Hepatic stellate cell (primary cell): ENCODE results near the gene LMTK3.
"Not testable (repeated sequence)": the region's sequence is repeated elsewhere in the genome, so short reads cannot be mapped to it uniquely, and the experiment has no call there.

Source experiments
- DNase-seq: peaks from one replicate; pipeline ENCODE4 v3.0.0; 2011; ENCODE audit warnings: low spot score

The LMTK3 gene

GRCh38 chr19:48506138-48506733 lies 5.4 kb downstream of the LMTK3 start:
- no peak for DNase-seq

- no peak for DNase-seq
These were observed 9.2 kb downstream of the LMTK3 start for GRCh38 chr19:48502350-48503018.

GRCh38 chr19:48501494-48502349 lies 9.9 kb downstream of the LMTK3 start:
- DNase-seq, result no peak

- no peak for DNase-seq
These were observed 10.7 kb downstream of the LMTK3 start for GRCh38 chr19:48500830-48501493.

- no peak for DNase-seq
These were observed 12.1 kb downstream of the LMTK3 start for GRCh38 chr19:48499316-48500090.

- no peak for DNase-seq
These were observed 12.9 kb downstream of the LMTK3 start for GRCh38 chr19:48498595-48499311.

GRCh38 chr19:48497728-48498594 lies 13.7 kb downstream of the LMTK3 start:
- DNase-seq, result no peak

- DNase-seq, result no peak
These were observed 14.5 kb downstream of the LMTK3 start for GRCh38 chr19:48496959-48497727.

GRCh38 chr19:48495396-48495795 lies 16.2 kb downstream of the LMTK3 start:
- DNase-seq, result no peak

- DNase-seq, result no peak
These were observed 17.8 kb downstream of the LMTK3 start for GRCh38 chr19:48493718-48494401.

- DNase-seq, result peak; percentile 95
These were observed 18.5 kb downstream of the LMTK3 start for GRCh38 chr19:48492925-48493717.

GRCh38 chr19:48491793-48492123 lies 19.9 kb downstream of the LMTK3 start:
- DNase-seq, result no peak

GRCh38 chr19:48490981-48491792 lies 20.4 kb downstream of the LMTK3 start:
- DNase-seq, result peak; percentile 61

- peak; percentile 84 for DNase-seq
These were observed 21.9 kb downstream of the LMTK3 start for GRCh38 chr19:48489608-48490216.

- not testable (repeated sequence) for DNase-seq
These were observed 23.2 kb downstream of the LMTK3 start for GRCh38 chr19:48488478-48488877.

- DNase-seq, result peak; percentile 90
These were observed 23.7 kb downstream of the LMTK3 start for GRCh38 chr19:48487948-48488347.

- no peak for DNase-seq
These were observed 24.1 kb downstream of the LMTK3 start for GRCh38 chr19:48487544-48487943.
